COR-L47 (cell line): ENCODE results near the gene NTRK2.

Experiments used
- DNase-seq: peaks from one replicate; lab custom pipeline; 2025; lab: John Stamatoyannopoulos, UW

NTRK2 gene

GRCh38 chr9:84819491-84819991 lies 150.0 kb downstream of the NTRK2 start:
- DNase-seq = peak; percentile 7

- DNase-seq = no peak
These were observed 151.9 kb downstream of the NTRK2 start for GRCh38 chr9:84821431-84821830.

GRCh38 chr9:84822589-84823233 lies 153.2 kb downstream of the NTRK2 start:
- no peak for DNase-seq

GRCh38 chr9:84823421-84824271 lies 154.1 kb downstream of the NTRK2 start:
- DNase-seq = no peak

- DNase-seq = no peak
These were observed 157.8 kb downstream of the NTRK2 start for GRCh38 chr9:84827216-84827765.

- peak; percentile 58 for DNase-seq
These were observed 158.5 kb downstream of the NTRK2 start for GRCh38 chr9:84828046-84828445.

DNA sequence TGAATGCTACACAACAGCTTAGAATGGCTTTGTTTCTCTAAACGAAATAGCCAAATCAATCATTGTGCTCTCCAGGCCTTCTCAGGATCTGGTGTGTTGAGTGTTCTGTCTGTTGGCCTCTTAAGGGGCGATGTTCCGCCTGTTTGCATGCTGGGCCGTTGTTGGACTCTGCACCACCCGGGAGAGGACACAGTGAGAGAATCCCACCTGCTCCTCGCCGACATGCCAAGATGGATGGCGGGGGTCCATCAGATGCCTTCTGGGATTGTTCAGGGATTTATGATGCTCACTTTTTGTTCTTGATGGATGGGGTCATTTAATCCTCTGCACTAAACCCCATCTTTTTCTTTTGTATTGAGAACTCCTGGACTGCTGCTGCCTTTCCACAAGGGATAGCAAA lies 159.9 kb downstream of the NTRK2 start:
- DNase-seq = no peak

DNA sequence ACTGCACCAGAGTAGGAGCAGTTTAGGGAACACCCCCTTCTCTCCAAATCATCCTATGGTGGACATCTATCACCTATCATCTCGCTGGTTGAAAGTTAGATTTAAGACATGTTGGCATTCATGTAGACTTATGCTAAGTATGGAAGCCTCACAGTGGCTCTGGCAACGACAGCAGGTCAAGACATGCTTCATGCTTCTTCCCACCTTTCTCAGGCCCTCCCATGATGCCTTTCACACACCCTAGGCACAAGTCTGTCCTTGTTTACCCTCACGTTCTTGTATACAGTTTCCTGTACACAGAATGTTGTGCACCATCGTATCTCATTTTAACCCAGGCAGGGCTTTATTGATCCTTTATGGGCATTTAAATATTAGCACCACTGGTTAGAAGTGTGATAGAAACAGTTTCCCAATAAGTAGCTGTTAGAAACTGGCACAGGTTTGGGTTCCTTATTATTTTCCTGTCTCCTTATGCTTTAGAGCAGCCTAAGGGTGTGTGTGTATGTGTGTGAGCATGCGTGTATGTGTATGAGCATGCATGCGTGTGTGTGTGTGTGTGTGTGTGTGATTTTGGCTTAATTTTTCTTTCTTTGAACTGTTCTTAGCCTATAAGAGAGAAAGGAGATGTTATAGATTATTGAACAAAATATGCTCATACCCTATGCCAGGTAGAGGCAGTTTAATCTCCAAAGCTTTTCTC lies 160.6 kb downstream of the NTRK2 start:
- no peak for DNase-seq

GRCh38 chr9:84831377-84831776 lies 161.8 kb downstream of the NTRK2 start:
- no peak for DNase-seq

- DNase-seq = no peak
These were observed 162.9 kb downstream of the NTRK2 start for GRCh38 chr9:84832453-84832852.

GRCh38 chr9:84834426-84834825 lies 164.9 kb downstream of the NTRK2 start:
- DNase-seq = no peak

GRCh38 chr9:84835745-84836144 lies 166.2 kb downstream of the NTRK2 start:
- no peak for DNase-seq

- no peak for DNase-seq
These were observed 169.3 kb downstream of the NTRK2 start for GRCh38 chr9:84838879-84839278.

GRCh38 chr9:84839541-84839940 lies 170.0 kb downstream of the NTRK2 start:
- DNase-seq = no peak

- DNase-seq = no peak
These were observed 172.4 kb downstream of the NTRK2 start for GRCh38 chr9:84841931-84842330.

DNA sequence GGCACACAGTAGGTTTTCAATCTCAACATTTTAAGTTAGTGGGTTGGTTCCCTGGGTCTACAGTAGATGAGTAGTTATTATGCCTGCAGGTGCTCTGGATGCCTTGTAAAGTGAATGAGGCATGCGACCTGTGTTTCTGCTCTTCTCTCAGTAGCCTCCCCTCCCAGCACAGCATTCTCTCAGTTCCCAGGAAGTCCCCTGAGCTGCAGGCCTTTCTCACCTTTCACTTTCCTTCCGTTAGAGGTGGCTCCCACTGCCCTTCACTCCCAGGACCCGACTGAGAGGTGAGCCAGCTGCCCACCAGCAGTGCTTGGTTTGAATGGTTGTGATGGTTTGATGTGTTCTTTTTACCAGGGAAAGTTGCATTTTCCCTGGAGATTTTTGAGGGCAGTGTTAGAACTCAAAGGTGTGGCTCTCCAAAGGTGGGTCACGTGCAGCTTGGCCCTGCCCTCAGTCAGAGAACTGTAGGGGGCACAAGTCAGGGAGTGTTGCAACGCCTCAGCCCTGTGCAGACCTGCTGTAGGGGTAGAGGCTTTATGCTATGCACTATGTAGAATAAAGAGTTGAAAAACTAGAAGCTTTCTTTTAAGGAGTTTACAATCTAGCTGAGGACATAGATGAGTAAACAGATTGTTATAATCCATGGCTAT lies 173.8 kb downstream of the NTRK2 start:
- DNase-seq = no peak

GRCh38 chr9:84845956-84846900 lies 176.7 kb downstream of the NTRK2 start:
- no peak for DNase-seq

- peak; percentile 19 for DNase-seq
These were observed 177.4 kb downstream of the NTRK2 start for GRCh38 chr9:84846906-84847305.

- DNase-seq = no peak
These were observed 179.5 kb downstream of the NTRK2 start for GRCh38 chr9:84849049-84849448.

- no peak for DNase-seq
These were observed 181.4 kb downstream of the NTRK2 start for GRCh38 chr9:84850830-84851392.
